Small intestine (tissue), 7 donors: ENCODE data around the gene ITGA7. TPM values are rescaled to one million over a fixed set of nuclear protein-coding genes. Genes with fewer than 3 reads are reported as not detected.
A peak's percentile ranks its signal among the peaks of the same experiment; 100 is the strongest.

Experiments
- DNase-seq, 2 donors: peaks; one replicate each; pipeline versions ENCODE4 v3.0.0 to v3.0.0-alpha.2; 2013
- FAIRE-seq: peaks from 2 replicates; lab custom pipeline; 2012; peaks lifted over from hg19 to GRCh38; lab: Jason Lieb, UNC
- H3K27ac ChIP-seq, 3 donors: one replicate each; pipeline ENCODE4 v1.5.1; 2013; ENCODE audit warnings: low read length in 2 of 3, mild to moderate bottlenecking in 2 of 3, control low read depth in 1 of 3, inconsistent platforms in 1 of 3, low read depth in 1 of 3, moderate library complexity in 1 of 3
- H3K27me3 ChIP-seq, 3 donors: one replicate each; pipeline ENCODE4 v1.6.1; 2013; ENCODE audit warnings: low read length in 3 of 3, inconsistent platforms in 1 of 3; ENCODE audit not compliant: control insufficient read depth in 3 of 3, insufficient read depth in 3 of 3
- H3K36me3 ChIP-seq, 3 donors: one replicate each; pipeline ENCODE4 v1.6.1; 2013; ENCODE audit warnings: low read length in 3 of 3, inconsistent platforms in 1 of 3, low read depth in 1 of 3, mild to moderate bottlenecking in 1 of 3, moderate library complexity in 1 of 3; ENCODE audit not compliant: control insufficient read depth in 3 of 3, insufficient read depth in 2 of 3
- H3K4me1 ChIP-seq, 3 donors: one replicate each; pipeline ENCODE4 v1.6.1; 2013; ENCODE audit warnings: low read length in 2 of 3, inconsistent platforms in 1 of 3, low read depth in 1 of 3, mild to moderate bottlenecking in 1 of 3, moderate library complexity in 1 of 3; ENCODE audit not compliant: control insufficient read depth in 3 of 3, insufficient read depth in 2 of 3
- H3K4me3 ChIP-seq, 3 donors: one replicate each; pipeline ENCODE4 v1.5.1; 2013; ENCODE audit warnings: low read length in 3 of 3, control low read depth in 1 of 3, inconsistent platforms in 1 of 3, low read depth in 1 of 3, mild to moderate bottlenecking in 1 of 3, moderate library complexity in 1 of 3
- H3K9me3 ChIP-seq, 2 donors: one replicate each; pipeline ENCODE4 v1.6.1; 2013; ENCODE audit warnings: low read depth in 1 of 2, low read length in 1 of 2; ENCODE audit not compliant: control insufficient read depth in 2 of 2, insufficient read depth in 1 of 2
- WGBS, 3 donors: extraction: QIAGEN DNeasy Blood & Tissue Kit; methylation state at CpG; one replicate each; pipeline ENCODE4 v1.1.7; 2013; 5-methylcytosine and 5-hydroxymethylcytosine counted together
- polyA plus RNA-seq, 4 donors: library from polyadenylated mRNA; stranded (reverse) in 3 of 4; unstranded in 1 of 4; fragments of 200-250 nt in 3 of 4; fragments of 120-200 nt in 1 of 4; gene quantifications; one replicate each; pipeline versions ENCODE4 v1.2.1 to v1.2.3, GENCODE V29; 2013
- donor health status: healthy with polysubstance abuse.
- donor health status: control.
- donor health status: control.
- donor health status: Bipolar disorder and iron deficiency.
- donor health status: healthy.

The ITGA7 gene
- polyA plus RNA-seq, 4 donors = 6.3 to 81.6 (median 29.6) TPM

- no peaks in the 10 kb centered on the region for H3K9me3 ChIP-seq
- peaks cover 0 to 32% (median 5%) of the 10 kb centered on the region in 3 donors for H3K4me1 ChIP-seq
- H3K27me3 ChIP-seq = no peaks in the 10 kb centered on the region
- FAIRE-seq (no peak), DNase-seq (no peak)
- peak overlapping the region in 2 of 3 donors; percentile 83 to 84 for H3K27ac ChIP-seq
- no peaks in the 10 kb centered on the region for H3K36me3 ChIP-seq
- 16 to 30% (median 26%) methylated on average over 4 of the region's 4 CpGs for WGBS, 3 donors
- H3K4me3 ChIP-seq = peak overlapping the region in 1 of 3 donors; percentile 70
These were observed 29.9 kb upstream of the ITGA7 start for GRCh38 chr12:55737581-55738122.

GRCh38 chr12:55736780-55737580 lies 29.3 kb upstream of the ITGA7 start:
- Histone ChIP-seq H3K36me3 (peaks cover 0 to 4% (median 0%) of the 10 kb centered on the region in 3 donors), H3K4me3 (no peak overlapping the region), H3K27me3 (no peaks in the 10 kb centered on the region), H3K9me3 (no peaks in the 10 kb centered on the region), H3K4me1 (peaks cover 0 to 27% (median 5%) of the 10 kb centered on the region in 3 donors), H3K27ac (peak overlapping the region in 2 of 3 donors; percentile 27 to 83)
- DNase-seq = peak; percentile 93 to 94
- no peak for FAIRE-seq
- 21 to 37% (median 32%) methylated on average over 6 of the region's 6 CpGs for WGBS, 3 donors

GRCh38 chr12:55736076-55736475 lies 28.4 kb upstream of the ITGA7 start:
- WGBS, 3 donors = 47 to 66% (median 64%) methylated on average over 3 of the region's 3 CpGs
- DNase-seq = no peak

GRCh38 chr12:55734595-55734994 lies 26.9 kb upstream of the ITGA7 start:
- FAIRE-seq = no peak
- 89 to 94% (median 90%) methylated on average over 3 of the region's 3 CpGs for WGBS, 3 donors
- no peaks in the 10 kb centered on the region for H3K9me3 ChIP-seq
- H3K4me3 ChIP-seq = no peak overlapping the region
- no peak overlapping the region for H3K27ac ChIP-seq
- DNase-seq = no peak
- H3K27me3 ChIP-seq = no peaks in the 10 kb centered on the region
- H3K4me1 ChIP-seq = peaks cover 0 to 39% (median 9%) of the 10 kb centered on the region in 3 donors
- peaks cover 0 to 4% (median 0%) of the 10 kb centered on the region in 3 donors for H3K36me3 ChIP-seq

More at GRCh38 chr12:55736076-55736475, 28.4 kb upstream of the ITGA7 start:
- H3K9me3 ChIP-seq = no peaks in the 10 kb centered on the region
- no peaks in the 10 kb centered on the region for H3K27me3 ChIP-seq
- H3K27ac ChIP-seq = no peak overlapping the region
- peaks cover 0 to 4% (median 0%) of the 10 kb centered on the region in 3 donors for H3K36me3 ChIP-seq
- H3K4me1 ChIP-seq = peaks cover 0 to 25% (median 5%) of the 10 kb centered on the region in 3 donors
- no peak overlapping the region for H3K4me3 ChIP-seq
- FAIRE-seq = no peak

DNA sequence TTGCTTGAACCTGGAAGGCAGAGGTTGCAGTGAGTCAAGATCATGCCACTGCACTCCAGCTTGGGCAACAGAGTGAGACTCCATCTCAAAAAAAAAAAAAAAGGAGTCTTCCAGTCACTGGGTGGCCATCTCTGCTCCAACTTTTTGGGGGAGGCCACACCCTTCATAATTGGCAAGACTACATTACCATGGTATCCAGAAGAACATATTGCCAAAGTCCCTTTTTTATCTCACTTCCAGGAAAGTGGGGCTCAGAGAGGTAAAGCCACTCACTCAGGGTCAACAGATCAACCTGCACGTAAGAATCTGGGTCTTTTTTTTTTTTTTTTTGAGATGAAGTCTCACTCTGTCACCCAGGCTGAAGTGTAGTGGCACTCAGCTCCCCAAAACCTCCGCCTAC lies 26.2 kb upstream of the ITGA7 start:
- FAIRE-seq (no peak), DNase-seq (no peak)
- Histone ChIP-seq H3K27ac (no peak overlapping the region), H3K9me3 (no peaks in the 10 kb centered on the region), H3K27me3 (no peaks in the 10 kb centered on the region), H3K4me3 (no peak overlapping the region), H3K36me3 (peaks cover 0 to 4% (median 0%) of the 10 kb centered on the region in 3 donors), H3K4me1 (peaks cover 0 to 39% (median 9%) of the 10 kb centered on the region in 3 donors)
- WGBS, 3 donors = 61 to 75% (median 69%) methylated on average over 2 of the region's 2 CpGs

GRCh38 chr12:55733021-55733555 lies 25.4 kb upstream of the ITGA7 start:
- Histone ChIP-seq H3K4me1 (peaks cover 0 to 36% (median 8%) of the 10 kb centered on the region in 3 donors), H3K4me3 (no peak overlapping the region), H3K27me3 (no peaks in the 10 kb centered on the region), H3K27ac (no peak overlapping the region), H3K36me3 (peaks cover 0 to 4% (median 0%) of the 10 kb centered on the region in 3 donors), H3K9me3 (no peaks in the 10 kb centered on the region)
- no peak for DNase-seq
- FAIRE-seq = no peak
- 84 to 91% (median 87%) methylated on average over 14 of the region's 14 CpGs for WGBS, 3 donors

- FAIRE-seq (no peak), DNase-seq (no peak)
- WGBS, 3 donors = 77 to 79% (median 79%) methylated on average over 4 of the region's 4 CpGs
- Histone ChIP-seq H3K4me1 (peaks cover 0 to 33% (median 5%) of the 10 kb centered on the region in 3 donors), H3K27ac (no peak overlapping the region), H3K36me3 (peaks cover 0 to 10% (median 0%) of the 10 kb centered on the region in 3 donors), H3K27me3 (no peaks in the 10 kb centered on the region), H3K9me3 (no peaks in the 10 kb centered on the region), H3K4me3 (no peak overlapping the region)
These were observed 24.6 kb upstream of the ITGA7 start for GRCh38 chr12:55732288-55732687.
